H9 (cell line): ENCODE data around the gene OR14K1. TPM values are rescaled to one million over a fixed set of nuclear protein-coding genes. Genes with fewer than 3 reads are reported as not detected.

Experiments used
- DNase-seq: peaks from one replicate; pipeline ENCODE4 v3.0.0-alpha.2; 2017
- H2AFZ ChIP-seq: one replicate; pipeline ENCODE4 v1.6.1; 2013; ENCODE audit warnings: mild to moderate bottlenecking, low read length, control low read depth, moderate library complexity
- H2AK5ac ChIP-seq: 2 replicates; pipeline ENCODE4 v1.6.1; 2013; ENCODE audit warnings: low read length, control low read depth, mixed read lengths; ENCODE audit not compliant: insufficient read length
- H2BK120ac ChIP-seq: one replicate; pipeline ENCODE4 v1.6.1; 2013; ENCODE audit warnings: low read depth, mild to moderate bottlenecking, low read length, control low read depth, inconsistent platforms; ENCODE audit not compliant: poor library complexity, severe bottlenecking
- H2BK12ac ChIP-seq: 2 replicates; pipeline ENCODE4 v1.6.1; 2013; ENCODE audit warnings: low read length, control low read depth, mixed read lengths, low read depth; ENCODE audit not compliant: insufficient read length
- H2BK15ac ChIP-seq: 2 replicates; pipeline ENCODE4 v1.6.1; 2013; ENCODE audit warnings: low read depth, low read length, control low read depth
- H2BK20ac ChIP-seq: one replicate; pipeline ENCODE4 v1.6.1; 2013; ENCODE audit warnings: low read depth, mild to moderate bottlenecking, low read length, control low read depth, inconsistent platforms; ENCODE audit not compliant: poor library complexity, severe bottlenecking
- H2BK5ac ChIP-seq: 2 replicates; pipeline ENCODE4 v1.6.1; 2013; ENCODE audit warnings: low read length, control low read depth, mixed read lengths; ENCODE audit not compliant: insufficient read length
- H3K14ac ChIP-seq: 2 replicates; pipeline ENCODE4 v1.6.1; 2013; ENCODE audit warnings: low read length, control low read depth; ENCODE audit not compliant: insufficient read depth
- H3K18ac ChIP-seq: 2 replicates; pipeline ENCODE4 v1.6.1; 2013; ENCODE audit warnings: low read depth, mild to moderate bottlenecking, mixed read lengths, low read length, control low read depth; ENCODE audit not compliant: insufficient read length
- H3K23ac ChIP-seq: 2 replicates; pipeline ENCODE4 v1.6.1; 2013; ENCODE audit warnings: low read length, control low read depth, mixed read lengths, low read depth; ENCODE audit not compliant: insufficient read length
- H3K23me2 ChIP-seq: 2 replicates; pipeline ENCODE4 v1.6.1; 2013; ENCODE audit warnings: low read depth, mild to moderate bottlenecking, mixed read lengths, low read length, control low read depth; ENCODE audit not compliant: insufficient read length, poor library complexity, severe bottlenecking
- H3K27ac ChIP-seq: 2 replicates; pipeline ENCODE4 v1.5.1; 2013; ENCODE audit warnings: low read length, control low read depth, mixed read lengths, low read depth; ENCODE audit not compliant: insufficient read length
- H3K27me3 ChIP-seq: 2 replicates; pipeline ENCODE4 v1.6.1; 2013; ENCODE audit warnings: low read length, control low read depth, inconsistent platforms; ENCODE audit not compliant: insufficient read depth
- H3K4ac ChIP-seq: 2 replicates; pipeline ENCODE4 v1.6.1; 2013; ENCODE audit warnings: low read depth, mild to moderate bottlenecking, control low read depth, inconsistent platforms, low read length, moderate library complexity
- H3K4me1 ChIP-seq: 2 replicates; pipeline ENCODE4 v1.6.1; 2013; ENCODE audit warnings: low read length, control low read depth, inconsistent platforms; ENCODE audit not compliant: insufficient read depth
- H3K4me2 ChIP-seq: 2 replicates; pipeline ENCODE4 v1.6.1; 2013; ENCODE audit warnings: low read length, control low read depth, mixed read lengths; ENCODE audit not compliant: insufficient read length, insufficient read depth
- H3K56ac ChIP-seq: 2 replicates; pipeline ENCODE4 v1.6.1; 2013; ENCODE audit warnings: low read depth, mild to moderate bottlenecking, mixed read lengths, low read length, control low read depth; ENCODE audit not compliant: insufficient read length
- H3K79me1 ChIP-seq: 2 replicates; pipeline ENCODE4 v1.6.1; 2013; ENCODE audit warnings: low read depth, mild to moderate bottlenecking, moderate library complexity, low read length, control low read depth, inconsistent platforms; ENCODE audit not compliant: insufficient read depth, poor library complexity, severe bottlenecking
- H3K79me2 ChIP-seq: 2 replicates; pipeline ENCODE4 v1.6.1; 2013; ENCODE audit warnings: low read length, control low read depth, inconsistent platforms; ENCODE audit not compliant: insufficient read depth
- H3K9ac ChIP-seq: 2 replicates; pipeline ENCODE4 v1.6.1; 2013; ENCODE audit warnings: low read length, control low read depth, mixed read lengths; ENCODE audit not compliant: insufficient read length; ENCODE audit errors: extremely low read depth
- H3K9me3 ChIP-seq: one replicate; pipeline ENCODE4 v1.6.1; 2013; ENCODE audit warnings: low read depth, low read length, inconsistent platforms; ENCODE audit not compliant: control insufficient read depth
- H3T11ph ChIP-seq: one replicate; pipeline ENCODE4 v1.6.1; 2013; ENCODE audit warnings: mild to moderate bottlenecking, low read length, control low read depth, inconsistent platforms
- H4K20me1 ChIP-seq: one replicate; pipeline ENCODE4 v1.6.1; 2013; ENCODE audit not compliant: control insufficient read depth, insufficient read length, insufficient read depth
- H4K5ac ChIP-seq: 2 replicates; pipeline ENCODE4 v1.6.1; 2013; ENCODE audit warnings: low read depth, mild to moderate bottlenecking, mixed read lengths, low read length, control low read depth; ENCODE audit not compliant: insufficient read length
- H4K8ac ChIP-seq: replicated peaks from 2 replicates; pipeline ENCODE4 v1.6.1; 2013; ENCODE audit warnings: low read length, control low read depth, mixed read lengths, low read depth; ENCODE audit not compliant: insufficient read length
- H4K91ac ChIP-seq: 2 replicates; pipeline ENCODE4 v1.6.1; 2013; ENCODE audit warnings: low read depth, mild to moderate bottlenecking, moderate library complexity, mixed read lengths, low read length, control low read depth; ENCODE audit not compliant: insufficient read length
- H3K27ac Mint-ChIP-seq, 3 experiments: 2 replicates in 2 of 3; 3 replicates in 1 of 3; pipeline ENCODE4 v1.8.0; 2020 to 2021; ENCODE audit warnings: mixed read lengths in 3 of 3, mild to moderate bottlenecking in 1 of 3, moderate library complexity in 1 of 3
- H3K27me3 Mint-ChIP-seq: 2 replicates; pipeline ENCODE4 v1.8.0; 2021; ENCODE audit warnings: low read depth, mild to moderate bottlenecking, moderate library complexity, mixed read lengths
- H3K36me3 Mint-ChIP-seq, 3 experiments: 2 replicates in 2 of 3; 3 replicates in 1 of 3; pipeline ENCODE4 v1.8.0; 2020 to 2021; ENCODE audit warnings: low read depth in 3 of 3, mixed read lengths in 3 of 3; ENCODE audit not compliant: insufficient read depth in 1 of 3
- H3K4me1 Mint-ChIP-seq, 2 experiments: 2 replicates each; pipeline ENCODE4 v1.8.0; 2020; ENCODE audit warnings: mixed read lengths in 2 of 2
- H3K4me3 Mint-ChIP-seq, 2 experiments: 2 replicates in 1 of 2; 3 replicates in 1 of 2; pipeline ENCODE4 v1.8.0; 2020 to 2021; ENCODE audit warnings: mild to moderate bottlenecking in 2 of 2, mixed read lengths in 2 of 2, moderate library complexity in 1 of 2
- H3K9me3 Mint-ChIP-seq, 2 experiments: 2 replicates in 1 of 2; 3 replicates in 1 of 2; pipeline ENCODE4 v1.8.0; 2020; ENCODE audit warnings: mild to moderate bottlenecking in 2 of 2, mixed read lengths in 2 of 2, moderate library complexity in 1 of 2
- WGBS: extraction: QIAGEN DNeasy Blood & Tissue Kit; methylation state at CpG from one replicate; pipeline ENCODE4 v1.1.7; 2013; ENCODE audit warnings: missing lambda C conversion rate, low lambda C conversion rate, mixed read lengths; ENCODE audit not compliant: insufficient read length; ENCODE audit errors: extremely low coverage; 5-methylcytosine and 5-hydroxymethylcytosine counted together
- total RNA-seq: library from RNA; stranded (reverse); gene quantifications from 2 replicates; pipeline ENCODE4 v1.2.1, GENCODE V29; 2021
- TF ChIP-seq, protein P1 (sequence below): fragments of 200-600 bp; sonication (generic); conservative IDR thresholded peaks from 3 replicates; pipeline ENCODE4 v1.8.0; 2021; ENCODE audit warnings: antibody characterized with exemption, mild to moderate bottlenecking

OR14K1 gene
- total RNA-seq, 1 experiment from 2014 or later, result not detected

DNA sequence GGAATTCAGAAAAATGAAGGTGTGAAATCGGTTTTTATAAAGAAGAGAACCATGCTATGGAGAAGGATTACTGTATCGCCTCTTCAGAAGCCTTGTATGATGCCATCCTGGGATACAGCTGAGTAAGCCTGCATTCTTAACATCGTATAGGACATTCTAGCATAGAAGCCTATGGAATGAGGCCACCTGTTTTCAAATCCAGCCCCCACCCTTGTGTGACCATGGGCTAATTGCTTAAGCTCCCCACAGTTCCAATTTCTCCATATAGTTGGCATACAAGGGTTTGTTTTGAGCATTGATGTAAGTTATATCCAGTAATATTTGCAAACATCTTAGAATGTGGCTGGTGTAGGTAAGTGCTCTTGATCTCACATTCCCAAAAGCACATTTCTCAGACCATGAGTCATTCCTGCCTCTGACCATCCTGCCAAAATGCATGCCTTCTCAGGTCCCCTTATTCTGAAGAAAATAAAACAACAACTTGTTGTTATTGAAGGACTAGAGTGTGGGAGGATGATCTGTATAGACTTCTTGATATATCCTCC lies 8.0 kb downstream of the OR14K1 start:
- Histone ChIP-seq H3K23me2 (no peaks in the 10 kb centered on the region), H2BK12ac (no peak overlapping the region), H2AFZ (no peak overlapping the region), H4K91ac (no peak overlapping the region), H4K8ac (no peak overlapping the region), H3K27ac (no peak overlapping the region), H2BK5ac (no peak overlapping the region), H3K18ac (no peak overlapping the region), H3K9ac (no peak overlapping the region), H3K9me3 (peaks cover 13% of the 10 kb centered on the region), H2AK5ac (no peak overlapping the region), H3K23ac (no peak overlapping the region), H3K14ac (no peak overlapping the region), H3K4me1 (no peaks in the 10 kb centered on the region), H3K56ac (no peak overlapping the region), H2BK20ac (no peak overlapping the region), H2BK120ac (no peak overlapping the region), H3K79me1 (no peaks in the 10 kb centered on the region), H3K4me2 (no peak overlapping the region), H3K27me3 (no peaks in the 10 kb centered on the region), H3K79me2 (no peaks in the 10 kb centered on the region), H4K20me1 (no peaks in the 10 kb centered on the region), H4K5ac (no peak overlapping the region), H3K4ac (no peak overlapping the region), H3T11ph (no peak overlapping the region), H2BK15ac (no peak overlapping the region)
- H3K9me3 Mint-ChIP-seq, result peaks cover 38 to 60% of the 10 kb centered on the region in 2 experiments
- WGBS, result no CpG with 5 or more reads among the region's 3 CpGs
- no peaks in the 10 kb centered on the region for H3K4me1 Mint-ChIP-seq
- DNase-seq, result no peak
- TF ChIP-seq, protein P1, sequence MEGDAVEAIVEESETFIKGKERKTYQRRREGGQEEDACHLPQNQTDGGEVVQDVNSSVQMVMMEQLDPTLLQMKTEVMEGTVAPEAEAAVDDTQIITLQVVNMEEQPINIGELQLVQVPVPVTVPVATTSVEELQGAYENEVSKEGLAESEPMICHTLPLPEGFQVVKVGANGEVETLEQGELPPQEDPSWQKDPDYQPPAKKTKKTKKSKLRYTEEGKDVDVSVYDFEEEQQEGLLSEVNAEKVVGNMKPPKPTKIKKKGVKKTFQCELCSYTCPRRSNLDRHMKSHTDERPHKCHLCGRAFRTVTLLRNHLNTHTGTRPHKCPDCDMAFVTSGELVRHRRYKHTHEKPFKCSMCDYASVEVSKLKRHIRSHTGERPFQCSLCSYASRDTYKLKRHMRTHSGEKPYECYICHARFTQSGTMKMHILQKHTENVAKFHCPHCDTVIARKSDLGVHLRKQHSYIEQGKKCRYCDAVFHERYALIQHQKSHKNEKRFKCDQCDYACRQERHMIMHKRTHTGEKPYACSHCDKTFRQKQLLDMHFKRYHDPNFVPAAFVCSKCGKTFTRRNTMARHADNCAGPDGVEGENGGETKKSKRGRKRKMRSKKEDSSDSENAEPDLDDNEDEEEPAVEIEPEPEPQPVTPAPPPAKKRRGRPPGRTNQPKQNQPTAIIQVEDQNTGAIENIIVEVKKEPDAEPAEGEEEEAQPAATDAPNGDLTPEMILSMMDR, result no peak
- H3K4me3 Mint-ChIP-seq, result no peak overlapping the region
- H3K27ac Mint-ChIP-seq, result no peak overlapping the region
- no peaks in the 10 kb centered on the region for H3K27me3 Mint-ChIP-seq
- H3K36me3 Mint-ChIP-seq, result no peaks in the 10 kb centered on the region
